ENCODE data around the gene ROR1. TPM values are rescaled to one million over a fixed set of nuclear protein-coding genes. Genes with fewer than 3 reads are reported as not detected.

ROR1 gene
- total RNA-seq, 1 experiment from 2014 or later = 19.0 TPM

- intact Hi-C loops (cut with micrococcal nuclease; ENCODE audit: unreplicated experiment) = no loop called here
- CTCF ChIA-PET = no interaction called here
Observed at GRCh38 chr1:63817152-63817667, 43.4 kb downstream of the ROR1 start.

GRCh38 chr1:63817700-63818099, 43.9 kb downstream of the ROR1 start:
- no peak for TF ChIP-seq EZH2 (IDR thresholded peaks at IDR 0.05; ENCODE audit: low read depth)
- no peak for TF ChIP-seq CTCF (conservative IDR thresholded peaks at IDR 0.05)
- DNase-seq = no peak
- no TSS peak for BruUV-seq (replicated peaks)
- intact Hi-C loops (cut with micrococcal nuclease; ENCODE audit: unreplicated experiment) = no loop called here
- H3K4me1 ChIP-seq (replicated peaks; ENCODE audit: insufficient read depth) = peaks cover 39% of the 10 kb centered on the region
- POLR2A ChIA-PET (ENCODE audit: unreplicated experiment) = no interaction called here
- CTCF ChIA-PET = no interaction called here
- no peaks in the 10 kb centered on the region; the same call in 1 of the 2 replicates for H4K20me1 ChIP-seq (ENCODE audit: insufficient read depth)
- H3K79me2 ChIP-seq (ENCODE audit: low read depth) = peaks cover 77% of the 10 kb centered on the region
- H3K27me3 ChIP-seq (ENCODE audit: insufficient read depth, low read depth) = no peaks in the 10 kb centered on the region
- no peaks in the 10 kb centered on the region for H3K9me3 ChIP-seq (ENCODE audit: insufficient read depth, low read depth)
- H3K4me3 ChIP-seq = no peak overlapping the region
- no peaks in the 10 kb centered on the region for H3K9me2 ChIP-seq (ENCODE audit: insufficient read depth)
- peaks cover 18% of the 10 kb centered on the region; the same call in 1 of the 2 replicates for H3F3A ChIP-seq (ENCODE audit: insufficient read depth, low read depth)
- no peak overlapping the region for H3K27ac ChIP-seq
- no peak overlapping the region for H3K4me2 ChIP-seq
- H2AFZ ChIP-seq = no peak overlapping the region
- no peaks in the 10 kb centered on the region for H3K36me3 ChIP-seq (ENCODE audit: low read depth)

More at GRCh38 chr1:63817152-63817667, 43.4 kb downstream of the ROR1 start:
- H3K9me2 ChIP-seq (ENCODE audit: insufficient read depth) = no peaks in the 10 kb centered on the region
- no peaks in the 10 kb centered on the region for H3K36me3 ChIP-seq (ENCODE audit: low read depth)
- H3K9me3 ChIP-seq (ENCODE audit: insufficient read depth, low read depth) = no peaks in the 10 kb centered on the region
- no peaks in the 10 kb centered on the region; the same call in 1 of the 2 replicates for H4K20me1 ChIP-seq (ENCODE audit: insufficient read depth)
- no peaks in the 10 kb centered on the region for H3K27me3 ChIP-seq (ENCODE audit: insufficient read depth, low read depth)
- peaks cover 18% of the 10 kb centered on the region; the same call in 1 of the 2 replicates for H3F3A ChIP-seq (ENCODE audit: insufficient read depth, low read depth)
- peaks cover 78% of the 10 kb centered on the region for H3K79me2 ChIP-seq (ENCODE audit: low read depth)
- no peak overlapping the region for H3K27ac ChIP-seq
- POLR2A ChIA-PET (ENCODE audit: unreplicated experiment) = no interaction called here
- H3K4me3 ChIP-seq = no peak overlapping the region
- no TSS peak for BruUV-seq (replicated peaks)
- DNase-seq = no peak
- no peak overlapping the region for H3K4me2 ChIP-seq
- H2AFZ ChIP-seq = no peak overlapping the region
- no peak for TF ChIP-seq CTCF (conservative IDR thresholded peaks at IDR 0.05)
- TF ChIP-seq EZH2 (IDR thresholded peaks at IDR 0.05; ENCODE audit: low read depth) = no peak
- H3K4me1 ChIP-seq (replicated peaks; ENCODE audit: insufficient read depth) = peaks cover 39% of the 10 kb centered on the region

- CTCF ChIA-PET = no interaction called here
Observed at GRCh38 chr1:63818567-63819325, 44.9 kb downstream of the ROR1 start.

More at GRCh38 chr1:63818567-63819325, 44.9 kb downstream of the ROR1 start:
- H3K9me3 ChIP-seq (ENCODE audit: insufficient read depth, low read depth) = no peaks in the 10 kb centered on the region
- TF ChIP-seq EZH2 (IDR thresholded peaks at IDR 0.05; ENCODE audit: low read depth) (no peak), CTCF (conservative IDR thresholded peaks at IDR 0.05) (no peak)
- POLR2A ChIA-PET (ENCODE audit: unreplicated experiment) = interaction anchor here (0.6 kb wide), 1 partner anchor 1511 kb away, joined by 12 read pairs; no protein-coding TSS in a partner anchor
- no peak overlapping the region for H2AFZ ChIP-seq
- H3K27ac ChIP-seq = no peak overlapping the region
- no peaks in the 10 kb centered on the region for H3K9me2 ChIP-seq (ENCODE audit: insufficient read depth)
- H4K20me1 ChIP-seq (ENCODE audit: insufficient read depth) = no peaks in the 10 kb centered on the region; the same call in 1 of the 2 replicates
- intact Hi-C loops (cut with micrococcal nuclease; ENCODE audit: unreplicated experiment) = no loop called here
- no peak for DNase-seq
- no peaks in the 10 kb centered on the region for H3K27me3 ChIP-seq (ENCODE audit: insufficient read depth, low read depth)
- H3K4me2 ChIP-seq = no peak overlapping the region
- no peak overlapping the region for H3K4me3 ChIP-seq
- peaks cover 33% of the 10 kb centered on the region for H3K4me1 ChIP-seq (replicated peaks; ENCODE audit: insufficient read depth)
- H3F3A ChIP-seq (ENCODE audit: insufficient read depth, low read depth) = peaks cover 13% of the 10 kb centered on the region; the same call in 1 of the 2 replicates
- no TSS peak for BruUV-seq (replicated peaks)
- no peaks in the 10 kb centered on the region for H3K36me3 ChIP-seq (ENCODE audit: low read depth)
- H3K79me2 ChIP-seq (ENCODE audit: low read depth) = peaks cover 85% of the 10 kb centered on the region
